Natural killer cell (primary cell): ENCODE data around the gene JMJD8. TPM values are rescaled to one million over a fixed set of nuclear protein-coding genes. Genes with fewer than 3 reads are reported as not detected.

ENCODE experiments used
- ATAC-seq, 3 donors: fragments of 150-1000 bp in 2 of 3; fragments of 200-7000 bp in 1 of 3; cut with Tn5 transposase; 1 replicate in 1 of 3; 2 replicates in 2 of 3; pipeline ENCODE4 v1.10.0; 2021; ENCODE audit warnings: mild to moderate bottlenecking in 2 of 3, moderate library complexity in 2 of 3
- DNase-seq, 2 donors: peaks; one replicate each; pipeline versions ENCODE4 v3.0.0 to v3.0.0-alpha.2; 2013 to 2021; ENCODE audit warnings: mixed read lengths in 1 of 2
- H3K27ac ChIP-seq: one replicate; pipeline ENCODE4 v1.5.1; 2013; ENCODE audit warnings: mild to moderate bottlenecking, low read length
- H3K27me3 ChIP-seq: one replicate; pipeline ENCODE4 v1.6.1; 2013; ENCODE audit warnings: low read length; ENCODE audit not compliant: control insufficient read depth, insufficient read depth
- H3K36me3 ChIP-seq: one replicate; pipeline ENCODE4 v1.6.1; 2013; ENCODE audit warnings: low read length; ENCODE audit not compliant: control insufficient read depth, insufficient read depth
- H3K4me1 ChIP-seq: one replicate; pipeline ENCODE4 v1.6.1; 2013; ENCODE audit warnings: low read length; ENCODE audit not compliant: control insufficient read depth, insufficient read depth
- H3K4me3 ChIP-seq: one replicate; pipeline ENCODE4 v1.5.1; 2013; ENCODE audit warnings: low read length
- H3K9me3 ChIP-seq: one replicate; pipeline ENCODE4 v1.6.1; 2013; ENCODE audit warnings: low read length; ENCODE audit not compliant: control insufficient read depth, insufficient read depth
- H3K27ac Mint-ChIP-seq, 2 donors: one replicate each; pipeline ENCODE4 v1.8.0; 2022; ENCODE audit warnings: mild to moderate bottlenecking in 2 of 2, mixed read lengths in 2 of 2, moderate library complexity in 1 of 2
- H3K27me3 Mint-ChIP-seq, 2 donors: one replicate each; pipeline ENCODE4 v1.8.0; 2022; ENCODE audit warnings: low read depth in 2 of 2, mixed read lengths in 2 of 2
- H3K36me3 Mint-ChIP-seq: one replicate; pipeline ENCODE4 v1.8.0; 2022; ENCODE audit warnings: mixed read lengths
- H3K4me1 Mint-ChIP-seq, 2 donors: one replicate each; pipeline ENCODE4 v1.8.0; 2022; ENCODE audit warnings: mixed read lengths in 2 of 2
- H3K4me3 Mint-ChIP-seq: one replicate; pipeline ENCODE4 v1.8.0; 2022; ENCODE audit warnings: mild to moderate bottlenecking, moderate library complexity, mixed read lengths
- H3K9me3 Mint-ChIP-seq, 2 donors: one replicate each; pipeline ENCODE4 v1.8.0; 2022; ENCODE audit warnings: mixed read lengths in 2 of 2
- CTCF ChIP-seq: fragments of 200-600 bp; IDR thresholded peaks from one replicate; pipeline ENCODE4 v1.8.0; 2022; ENCODE audit warnings: antibody characterized with exemption
- WGBS: methylation state at CpG from one replicate; pipeline ENCODE4 v1.1.7; 2013; ENCODE audit warnings: missing lambda C conversion rate; ENCODE audit not compliant: insufficient coverage; 5-methylcytosine and 5-hydroxymethylcytosine counted together
- intact Hi-C: fragments of 100-400 bp; cut with micrococcal nuclease; formaldehyde crosslinking; loops from one replicate; pipeline ENCODE4 v1.14.2; 2022
- total RNA-seq, 4 donors: library from RNA; stranded (reverse); fragments of 120-200 nt in 1 of 4; gene quantifications; one replicate each; pipeline versions ENCODE4 v1.2.3 to v1.2.4, GENCODE V29; 2013 to 2022

Gene JMJD8
- total RNA-seq, 3 donors from 2014 or later (not counting 1 experiment from before 2014, with no cell fraction given) = 29.5 to 32.6 (median 31.5) TPM

- intact Hi-C loops = no loop called here
- H3K4me3 ChIP-seq = peak within 1 kb of the TSS; percentile 42
- peak within 1 kb of the TSS in 1 of 2 donors; percentile 38 for H3K27ac Mint-ChIP-seq
These were observed 42.6 kb downstream of the JMJD8 start, which contains the start of gene MCRIP2 for GRCh38 chr16:641326-642188. Gene MCRIP2, plus strand, starts transcription at chr16:641828. Its CDS starts 164 bp downstream, at chr16:641992.

GRCh38 chr16:640614-641013, 43.5 kb downstream of the JMJD8 start:
- Histone ChIP-seq H3K4me3 (no peak overlapping the region), H3K36me3 (no peaks in the 10 kb centered on the region), H3K4me1 (peaks cover 34% of the 10 kb centered on the region), H3K9me3 (no peaks in the 10 kb centered on the region), H3K27ac (no peak overlapping the region), H3K27me3 (no peaks in the 10 kb centered on the region)
- Mint-ChIP-seq H3K27ac (peak overlapping the region in 1 of 2 donors; percentile 38), H3K4me3 (peak overlapping the region; percentile 67), H3K4me1 (peaks cover 7 to 20% of the 10 kb centered on the region in 2 donors), H3K36me3 (no peaks in the 10 kb centered on the region), H3K27me3 (peaks cover 0 to 3% of the 10 kb centered on the region in 2 donors), H3K9me3 (no peaks in the 10 kb centered on the region)
- DNase-seq (no peak), ATAC-seq (no peak)
- intact Hi-C loops = no loop called here
- WGBS = 98% methylated on average over 3 of the region's 5 CpGs
- no peak for TF ChIP-seq CTCF

More at GRCh38 chr16:641326-642188, 42.6 kb downstream of the JMJD8 start, which contains the start of gene MCRIP2:
- Histone ChIP-seq H3K27me3 (no peaks in the 10 kb centered on the region), H3K9me3 (no peaks in the 10 kb centered on the region), H3K4me1 (peaks cover 32% of the 10 kb centered on the region), H3K36me3 (no peaks in the 10 kb centered on the region), H3K27ac (no peak within 1 kb of the TSS)
- H3K9me3 Mint-ChIP-seq = no peaks in the 10 kb centered on the region
- peaks cover 4 to 17% of the 10 kb centered on the region in 2 donors for H3K4me1 Mint-ChIP-seq
- no peaks in the 10 kb centered on the region for H3K36me3 Mint-ChIP-seq
- DNase-seq (peak; percentile 68 to 75), ATAC-seq (peak; percentile 37 to 52 (median 41))
- H3K27me3 Mint-ChIP-seq = peaks cover 0 to 2% of the 10 kb centered on the region in 2 donors
- H3K4me3 Mint-ChIP-seq = peak within 1 kb of the TSS; percentile 75
- under 1% methylated on average over 80 of the region's 81 CpGs for WGBS
- no peak for TF ChIP-seq CTCF

GRCh38 chr16:638836-639235, 45.3 kb downstream of the JMJD8 start:
- no peaks in the 10 kb centered on the region for H3K36me3 ChIP-seq
- no peaks in the 10 kb centered on the region for H3K36me3 Mint-ChIP-seq
- H3K27ac ChIP-seq = no peak overlapping the region
- H3K4me3 Mint-ChIP-seq = peak overlapping the region; percentile 37
- intact Hi-C loops = no loop called here
- H3K4me1 Mint-ChIP-seq = peaks cover 7 to 21% of the 10 kb centered on the region in 2 donors
- ATAC-seq = no peak
- TF ChIP-seq CTCF = no peak
- H3K9me3 Mint-ChIP-seq = no peaks in the 10 kb centered on the region
- no peaks in the 10 kb centered on the region for H3K27me3 ChIP-seq
- H3K4me3 ChIP-seq = no peak overlapping the region
- 87% methylated on average over 9 of the region's 9 CpGs for WGBS
- no peak overlapping the region for H3K27ac Mint-ChIP-seq
- H3K4me1 ChIP-seq = peaks cover 45% of the 10 kb centered on the region
- no peaks in the 10 kb centered on the region for H3K9me3 ChIP-seq
- H3K27me3 Mint-ChIP-seq = peaks cover 0 to 3% of the 10 kb centered on the region in 2 donors
- no peak for DNase-seq
